OCI-LY1 (cell line): ENCODE data around the gene HIVEP2.

Source experiments
- H2AFZ ChIP-seq: fragments of 200-600 bp; sonication (generic), shearing (Covaris generic); 2 replicates; pipeline ENCODE4 v1.6.0; 2014; ENCODE audit warnings: antibody characterized with exemption, mild to moderate bottlenecking, low read length
- H3F3A ChIP-seq: fragments of 200-600 bp; sonication (generic), shearing (Covaris generic); 2 replicates; pipeline ENCODE4 v1.6.0; 2014; ENCODE audit warnings: mild to moderate bottlenecking, antibody characterized with exemption, low read length, moderate library complexity; ENCODE audit not compliant: insufficient read depth
- H3K27ac ChIP-seq: fragments of 200-600 bp; sonication (generic); 2 replicates; pipeline ENCODE4 v1.5.1; 2014; ENCODE audit warnings: low read length, mixed run types, mild to moderate bottlenecking, low read depth; ENCODE audit not compliant: poor library complexity, severe bottlenecking
- H3K27me3 ChIP-seq: fragments of 200-600 bp; sonication (generic); 2 replicates; pipeline ENCODE4 v1.6.0; 2014; ENCODE audit warnings: antibody characterized with exemption, mild to moderate bottlenecking, low read length, moderate library complexity; ENCODE audit not compliant: insufficient read depth
- H3K36me3 ChIP-seq: fragments of 200-600 bp; sonication (generic); 2 replicates; pipeline ENCODE4 v1.6.1; 2014; ENCODE audit warnings: mild to moderate bottlenecking, antibody characterized with exemption, low read length, moderate library complexity, mixed read lengths; ENCODE audit not compliant: insufficient read depth
- H3K4me1 ChIP-seq: fragments of 200-600 bp; sonication (generic); 2 replicates; pipeline ENCODE4 v1.5.1; 2014; ENCODE audit warnings: mild to moderate bottlenecking, low read length, moderate library complexity; ENCODE audit not compliant: insufficient read depth, severe bottlenecking
- H3K4me2 ChIP-seq: fragments of 200-600 bp; sonication (generic), shearing (Covaris generic); 2 replicates; pipeline ENCODE4 v1.6.1; 2014; ENCODE audit warnings: low read length
- H3K4me3 ChIP-seq: fragments of 200-600 bp; sonication (generic); 2 replicates; pipeline ENCODE4 v1.5.1; 2014; ENCODE audit warnings: low read length, low read depth, mild to moderate bottlenecking, mixed read lengths; ENCODE audit not compliant: poor library complexity, severe bottlenecking
- H3K79me2 ChIP-seq: fragments of 200-600 bp; shearing (Covaris generic); 2 replicates; pipeline ENCODE4 v1.6.1; 2016; ENCODE audit warnings: mixed run types, low read length, mixed read lengths; ENCODE audit not compliant: insufficient read depth
- H3K9ac ChIP-seq: fragments of 200-600 bp; sonication (generic), shearing (Covaris generic); 2 replicates; pipeline ENCODE4 v1.6.1; 2014; ENCODE audit warnings: mild to moderate bottlenecking, low read length, mixed read lengths
- H3K9me2 ChIP-seq: fragments of 200-600 bp; sonication (generic), shearing (Covaris generic); 2 replicates; pipeline ENCODE4 v1.6.1; 2014; ENCODE audit warnings: low read depth, mild to moderate bottlenecking, low read length, mixed read lengths
- H3K9me3 ChIP-seq: fragments of 200-600 bp; shearing (Covaris generic); 2 replicates; pipeline ENCODE4 v1.6.1; 2014; ENCODE audit warnings: low read length, mixed read lengths
- H4K20me1 ChIP-seq: fragments of 200-600 bp; sonication (generic), shearing (Covaris generic); 2 replicates; pipeline ENCODE4 v1.6.0; 2016; ENCODE audit warnings: mild to moderate bottlenecking, low read length; ENCODE audit not compliant: insufficient read depth
- CTCF ChIP-seq: fragments of 200-600 bp; sonication (generic), shearing (Covaris generic); IDR thresholded peaks from 2 replicates; pipeline ENCODE4 v1.5.1; 2017; ENCODE audit warnings: mild to moderate bottlenecking, antibody characterized with exemption, low read length, moderate library complexity, mixed read lengths
- EZH2 ChIP-seq: fragments of 200-600 bp; sonication (generic), shearing (Covaris generic); IDR thresholded peaks from 2 replicates; pipeline ENCODE4 v1.8.0; 2017; ENCODE audit warnings: borderline replicate concordance, mixed run types, mild to moderate bottlenecking, antibody characterized with exemption, low read length, moderate library complexity, mixed read lengths

HIVEP2 gene

GRCh38 chr6:142702501-142703460 lies 242.2 kb downstream of the HIVEP2 start:
- Histone ChIP-seq H3K9me3 (no peaks in the 10 kb centered on the region), H3K4me1 (peaks cover 7% of the 10 kb centered on the region), H3K9me2 (no peaks in the 10 kb centered on the region), H3K4me3 (no peak overlapping the region), H3K36me3 (no peaks in the 10 kb centered on the region), H4K20me1 (no peaks in the 10 kb centered on the region), H3K27me3 (no peaks in the 10 kb centered on the region), H2AFZ (no peak overlapping the region), H3F3A (no peaks in the 10 kb centered on the region), H3K27ac (no peak overlapping the region), H3K9ac (no peak overlapping the region), H3K4me2 (no peak overlapping the region), H3K79me2 (no peaks in the 10 kb centered on the region)
- no peak for TF ChIP-seq EZH2
- no peak for TF ChIP-seq CTCF
